Measurements from ENCODE around the gene FAM3D. TPM values are rescaled to one million over a fixed set of nuclear protein-coding genes. Genes with fewer than 3 reads are reported as not detected.

Gene FAM3D
- total RNA-seq, 6 experiments from 2014 or later: not detected

DNA sequence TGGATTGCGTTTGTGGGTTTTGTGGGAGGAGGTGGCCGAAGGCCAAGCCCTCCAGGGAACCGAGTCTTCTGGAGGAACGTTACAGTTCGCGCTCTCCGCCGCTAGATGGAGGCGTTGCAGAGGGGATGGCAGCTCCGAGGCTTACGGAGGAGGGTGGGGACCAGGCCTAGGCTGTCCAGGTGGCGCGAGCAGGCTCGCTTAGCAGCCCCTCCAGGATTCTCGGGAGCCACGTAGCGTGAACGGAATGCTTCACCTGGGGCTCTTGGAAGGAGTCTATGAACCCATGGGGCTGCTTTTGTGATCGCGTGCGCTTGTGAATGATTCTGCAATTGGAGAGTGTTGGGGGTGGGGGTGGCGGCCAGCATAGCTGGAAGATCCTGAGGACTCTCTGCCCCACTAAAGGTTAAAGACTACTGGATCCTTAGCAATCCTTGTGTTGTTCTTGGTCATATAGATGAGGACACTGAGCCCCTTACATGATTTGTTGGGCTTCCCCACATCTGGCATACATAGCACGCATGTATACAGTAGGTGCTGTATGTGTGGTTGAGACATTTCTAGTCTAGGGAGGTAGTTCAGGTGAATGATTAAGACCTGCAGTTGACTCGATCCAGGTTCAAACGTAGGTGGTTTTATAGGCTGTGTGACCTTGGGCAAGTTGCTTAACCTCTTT, 25.7 kb downstream of the FAM3D start:
- Mint-ChIP-seq H3K4me1 (ENCODE audit: low read depth) (peaks cover 25% of the 10 kb centered on the region), H3K36me3 (ENCODE audit: low read depth) (no peaks in the 10 kb centered on the region), H3K27me3 (ENCODE audit: insufficient read depth) (peaks cover 4% of the 10 kb centered on the region; the same call in 1 of the 2 replicates), H3K27ac (no peak overlapping the region), H3K9me3 (no peaks in the 10 kb centered on the region), H3K4me3 (no peak overlapping the region)
- TF ChIP-seq, protein P1, sequence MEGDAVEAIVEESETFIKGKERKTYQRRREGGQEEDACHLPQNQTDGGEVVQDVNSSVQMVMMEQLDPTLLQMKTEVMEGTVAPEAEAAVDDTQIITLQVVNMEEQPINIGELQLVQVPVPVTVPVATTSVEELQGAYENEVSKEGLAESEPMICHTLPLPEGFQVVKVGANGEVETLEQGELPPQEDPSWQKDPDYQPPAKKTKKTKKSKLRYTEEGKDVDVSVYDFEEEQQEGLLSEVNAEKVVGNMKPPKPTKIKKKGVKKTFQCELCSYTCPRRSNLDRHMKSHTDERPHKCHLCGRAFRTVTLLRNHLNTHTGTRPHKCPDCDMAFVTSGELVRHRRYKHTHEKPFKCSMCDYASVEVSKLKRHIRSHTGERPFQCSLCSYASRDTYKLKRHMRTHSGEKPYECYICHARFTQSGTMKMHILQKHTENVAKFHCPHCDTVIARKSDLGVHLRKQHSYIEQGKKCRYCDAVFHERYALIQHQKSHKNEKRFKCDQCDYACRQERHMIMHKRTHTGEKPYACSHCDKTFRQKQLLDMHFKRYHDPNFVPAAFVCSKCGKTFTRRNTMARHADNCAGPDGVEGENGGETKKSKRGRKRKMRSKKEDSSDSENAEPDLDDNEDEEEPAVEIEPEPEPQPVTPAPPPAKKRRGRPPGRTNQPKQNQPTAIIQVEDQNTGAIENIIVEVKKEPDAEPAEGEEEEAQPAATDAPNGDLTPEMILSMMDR (IDR thresholded peaks at IDR 0.05): peak; percentile 92
- peak; percentile 52 for DNase-seq

- no peak overlapping the region for H3K4me3 Mint-ChIP-seq
- DNase-seq: no peak
- peaks cover 25% of the 10 kb centered on the region for H3K4me1 Mint-ChIP-seq (ENCODE audit: low read depth)
- H3K27ac Mint-ChIP-seq: no peak overlapping the region
- TF ChIP-seq, protein P1 (IDR thresholded peaks at IDR 0.05): no peak
- no peaks in the 10 kb centered on the region for H3K36me3 Mint-ChIP-seq (ENCODE audit: low read depth)
- peaks cover 4% of the 10 kb centered on the region; the same call in 1 of the 2 replicates for H3K27me3 Mint-ChIP-seq (ENCODE audit: insufficient read depth)
- no peaks in the 10 kb centered on the region for H3K9me3 Mint-ChIP-seq
Observed at GRCh38 chr3:58639842-58640241, 26.7 kb downstream of the FAM3D start.

- 0 out of 2 replicates have a peak overlapping the region, but pooled peaks have one; percentile 15 for H3K27ac Mint-ChIP-seq
- H3K4me1 Mint-ChIP-seq (ENCODE audit: low read depth): peaks cover 25% of the 10 kb centered on the region
- peak overlapping the region; percentile 55; the same call in 1 of the 2 replicates for H3K4me3 Mint-ChIP-seq
- H3K27me3 Mint-ChIP-seq (ENCODE audit: insufficient read depth): peaks cover 4% of the 10 kb centered on the region; the same call in 1 of the 2 replicates
- TF ChIP-seq, protein P1 (IDR thresholded peaks at IDR 0.05): no peak
- H3K9me3 Mint-ChIP-seq: no peaks in the 10 kb centered on the region
- H3K36me3 Mint-ChIP-seq (ENCODE audit: low read depth): no peaks in the 10 kb centered on the region
- DNase-seq: no peak
Observed at GRCh38 chr3:58639001-58639400, 27.6 kb downstream of the FAM3D start.

GRCh38 chr3:58638591-58638990, 28.0 kb downstream of the FAM3D start:
- no peaks in the 10 kb centered on the region for H3K36me3 Mint-ChIP-seq (ENCODE audit: low read depth)
- peak overlapping the region; percentile 55; the same call in 1 of the 2 replicates for H3K4me3 Mint-ChIP-seq
- H3K4me1 Mint-ChIP-seq (ENCODE audit: low read depth): peaks cover 25% of the 10 kb centered on the region
- no peak for DNase-seq
- H3K9me3 Mint-ChIP-seq: no peaks in the 10 kb centered on the region
- peaks cover 4% of the 10 kb centered on the region; the same call in 1 of the 2 replicates for H3K27me3 Mint-ChIP-seq (ENCODE audit: insufficient read depth)
- 0 out of 2 replicates have a peak overlapping the region, but pooled peaks have one; percentile 15 for H3K27ac Mint-ChIP-seq
- TF ChIP-seq, protein P1 (IDR thresholded peaks at IDR 0.05): no peak

GRCh38 chr3:58637509-58637908, 29.1 kb downstream of the FAM3D start:
- Mint-ChIP-seq H3K36me3 (ENCODE audit: low read depth) (no peaks in the 10 kb centered on the region), H3K4me3 (no peak overlapping the region), H3K27ac (no peak overlapping the region), H3K4me1 (ENCODE audit: low read depth) (peaks cover 25% of the 10 kb centered on the region), H3K27me3 (ENCODE audit: insufficient read depth) (peaks cover 7% of the 10 kb centered on the region; the same call in 1 of the 2 replicates), H3K9me3 (no peaks in the 10 kb centered on the region)
- TF ChIP-seq, protein P1 (IDR thresholded peaks at IDR 0.05): no peak
- no peak for DNase-seq

Data from HFFc6 (cell line).